ENCODE data around the gene SLC4A4. TPM values are rescaled to one million over a fixed set of nuclear protein-coding genes. Genes with fewer than 3 reads are reported as not detected.

SLC4A4 gene
- total and polyA plus RNA-seq, 10 of the 15 experiments (the other 5 are each of a cell fraction or from before 2014, with no cell fraction given) = 0.05 to 0.44 (median 0.18) TPM

DNA sequence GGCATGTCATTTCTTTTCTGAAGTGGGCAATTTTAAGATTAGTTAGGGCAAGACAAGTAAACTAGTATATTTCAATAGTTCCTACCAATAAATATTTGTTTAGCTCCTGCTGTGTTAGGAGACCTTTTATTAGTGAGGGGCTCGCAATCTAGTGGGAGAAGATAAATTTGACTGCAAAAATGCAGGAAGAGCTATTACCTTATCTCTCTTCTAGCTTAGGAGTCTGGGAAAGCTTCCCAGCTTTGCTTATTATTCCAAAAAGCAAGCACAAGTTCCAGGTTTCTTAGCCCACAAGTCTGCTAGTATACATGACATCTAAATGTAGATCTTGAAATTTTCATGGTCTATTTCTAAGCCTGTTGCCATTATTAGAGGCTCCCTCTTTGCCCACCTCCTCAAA, 254.0 kb downstream of the SLC4A4 start:
- in situ Hi-C loops (cut with MboI) (no loop called here), intact Hi-C loops (cut with micrococcal nuclease; ENCODE audit: unreplicated experiment) (no loop called here)
- RAD21 ChIA-PET (ENCODE audit: unreplicated experiment) = no interaction called here

DNA sequence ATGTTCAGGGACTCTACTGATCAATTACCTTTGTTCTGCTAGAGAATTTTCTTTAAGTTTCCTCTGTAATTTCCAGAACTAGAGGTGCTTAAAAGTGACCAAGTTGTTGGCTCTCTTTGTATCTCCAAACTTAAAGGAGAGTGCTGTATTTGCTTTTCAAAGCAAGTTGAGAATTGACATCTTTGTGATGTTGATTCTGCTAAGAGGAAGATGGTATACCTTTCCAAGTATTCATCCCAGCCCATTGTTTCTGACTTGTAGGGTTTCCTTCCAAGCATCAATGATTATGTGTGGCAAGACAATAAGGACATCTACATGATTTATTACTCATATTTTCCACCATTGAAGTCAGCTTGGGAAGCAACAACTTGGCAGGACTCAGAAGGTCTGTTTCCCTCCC, 254.5 kb downstream of the SLC4A4 start:
- Histone ChIP-seq H3K4me3 (no peak overlapping the region), H3K27me3 (replicated peaks in 1 of 2; ENCODE audit: control insufficient read depth in 2 of 2, insufficient read depth in 2 of 2, low read length in 1 of 2) (no peaks in the 10 kb centered on the region), H3K9me3 (replicated peaks; ENCODE audit: control insufficient read depth, insufficient read depth, low read length) (no peaks in the 10 kb centered on the region), H3K27ac (ENCODE audit: control insufficient read depth, insufficient read depth) (no peak overlapping the region), H3K4me1 (ENCODE audit: control insufficient read depth, insufficient read depth, low read length) (no peaks in the 10 kb centered on the region), H3K36me3 (ENCODE audit: control insufficient read depth in 2 of 2, insufficient read depth in 2 of 2, low read length in 1 of 2) (no peaks in the 10 kb centered on the region), H3K4me2 (ENCODE audit: control insufficient read depth, insufficient read depth) (no peak overlapping the region), H3K79me2 (ENCODE audit: control insufficient read depth, insufficient read depth, low read length) (no peaks in the 10 kb centered on the region), H3K9ac (ENCODE audit: control insufficient read depth, insufficient read depth, low read length) (no peak overlapping the region), H4K20me1 (ENCODE audit: control insufficient read depth, insufficient read depth) (no peaks in the 10 kb centered on the region), H2AFZ (ENCODE audit: control insufficient read depth, low read depth, low read length) (no peak overlapping the region)
- ATAC-seq = no peak
- ChIA-PET SMC1A (ENCODE audit: uncharacterized antibody, unreplicated experiment) (no interaction called here), RAD21 (ENCODE audit: unreplicated experiment) (no interaction called here), POLR2A (no interaction called here), CTCF (no interaction called here)
- in situ Hi-C loops (cut with MboI) = no loop called here
- FAIRE-seq = no peak
- intact Hi-C loops (cut with micrococcal nuclease; ENCODE audit: unreplicated experiment) = no loop called here
- DNase-seq (ENCODE audit: low read depth, low spot score) = no peak
- no peak for TF ChIP-seq RB1 (IDR thresholded peaks at IDR 0.05; ENCODE audit: borderline replicate concordance)
- TF ChIP-seq, protein P1, sequence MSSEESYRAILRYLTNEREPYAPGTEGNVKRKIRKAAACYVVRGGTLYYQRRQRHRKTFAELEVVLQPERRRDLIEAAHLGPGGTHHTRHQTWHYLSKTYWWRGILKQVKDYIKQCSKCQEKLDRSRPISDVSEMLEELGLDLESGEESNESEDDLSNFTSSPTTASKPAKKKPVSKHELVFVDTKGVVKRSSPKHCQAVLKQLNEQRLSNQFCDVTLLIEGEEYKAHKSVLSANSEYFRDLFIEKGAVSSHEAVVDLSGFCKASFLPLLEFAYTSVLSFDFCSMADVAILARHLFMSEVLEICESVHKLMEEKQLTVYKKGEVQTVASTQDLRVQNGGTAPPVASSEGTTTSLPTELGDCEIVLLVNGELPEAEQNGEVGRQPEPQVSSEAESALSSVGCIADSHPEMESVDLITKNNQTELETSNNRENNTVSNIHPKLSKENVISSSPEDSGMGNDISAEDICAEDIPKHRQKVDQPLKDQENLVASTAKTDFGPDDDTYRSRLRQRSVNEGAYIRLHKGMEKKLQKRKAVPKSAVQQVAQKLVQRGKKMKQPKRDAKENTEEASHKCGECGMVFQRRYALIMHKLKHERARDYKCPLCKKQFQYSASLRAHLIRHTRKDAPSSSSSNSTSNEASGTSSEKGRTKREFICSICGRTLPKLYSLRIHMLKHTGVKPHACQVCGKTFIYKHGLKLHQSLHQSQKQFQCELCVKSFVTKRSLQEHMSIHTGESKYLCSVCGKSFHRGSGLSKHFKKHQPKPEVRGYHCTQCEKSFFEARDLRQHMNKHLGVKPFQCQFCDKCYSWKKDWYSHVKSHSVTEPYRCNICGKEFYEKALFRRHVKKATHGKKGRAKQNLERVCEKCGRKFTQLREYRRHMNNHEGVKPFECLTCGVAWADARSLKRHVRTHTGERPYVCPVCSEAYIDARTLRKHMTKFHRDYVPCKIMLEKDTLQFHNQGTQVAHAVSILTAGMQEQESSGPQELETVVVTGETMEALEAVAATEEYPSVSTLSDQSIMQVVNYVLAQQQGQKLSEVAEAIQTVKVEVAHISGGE (CRISPR knock-in tag; IDR thresholded peaks at IDR 0.05) = no peak
- BruUV-seq (replicated peaks) = no TSS peak

More for the DNA sequence above, 254.0 kb downstream of the SLC4A4 start:
- ChIA-PET SMC1A (ENCODE audit: uncharacterized antibody, unreplicated experiment) (no interaction called here), CTCF (no interaction called here), POLR2A (no interaction called here)
- no peak for DNase-seq (ENCODE audit: low read depth, low spot score)
- ATAC-seq = no peak
- no peak overlapping the region for H3K4me2 ChIP-seq (ENCODE audit: control insufficient read depth, insufficient read depth)
- no peaks in the 10 kb centered on the region for H4K20me1 ChIP-seq (ENCODE audit: control insufficient read depth, insufficient read depth)
- WGBS (ENCODE audit: insufficient coverage, insufficient replicate concordance, low lambda C conversion rate, missing lambda C conversion rate) = 0% methylated on average over 1 of the region's 1 CpG
- H3K36me3 ChIP-seq (ENCODE audit: control insufficient read depth in 2 of 2, insufficient read depth in 2 of 2, low read length in 1 of 2) = no peaks in the 10 kb centered on the region
- TF ChIP-seq, protein P2, sequence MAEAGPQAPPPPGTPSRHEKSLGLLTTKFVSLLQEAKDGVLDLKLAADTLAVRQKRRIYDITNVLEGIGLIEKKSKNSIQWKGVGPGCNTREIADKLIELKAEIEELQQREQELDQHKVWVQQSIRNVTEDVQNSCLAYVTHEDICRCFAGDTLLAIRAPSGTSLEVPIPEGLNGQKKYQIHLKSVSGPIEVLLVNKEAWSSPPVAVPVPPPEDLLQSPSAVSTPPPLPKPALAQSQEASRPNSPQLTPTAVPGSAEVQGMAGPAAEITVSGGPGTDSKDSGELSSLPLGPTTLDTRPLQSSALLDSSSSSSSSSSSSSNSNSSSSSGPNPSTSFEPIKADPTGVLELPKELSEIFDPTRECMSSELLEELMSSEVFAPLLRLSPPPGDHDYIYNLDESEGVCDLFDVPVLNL (IDR thresholded peaks at IDR 0.05; ENCODE audit: low read depth, low read length) = no peak
- TF ChIP-seq RFX5 (IDR thresholded peaks at IDR 0.05; ENCODE audit: low read depth, low read length) = no peak
- H3K27ac ChIP-seq (ENCODE audit: control insufficient read depth, insufficient read depth) = no peak overlapping the region
- H2AFZ ChIP-seq (ENCODE audit: control insufficient read depth, low read depth, low read length) = no peak overlapping the region
- BruUV-seq (replicated peaks) = no TSS peak
- no peak overlapping the region for H3K4me3 ChIP-seq
- FAIRE-seq = no peak
- no peak overlapping the region for H3K9ac ChIP-seq (ENCODE audit: control insufficient read depth, insufficient read depth, low read length)
- H3K9me3 ChIP-seq (replicated peaks; ENCODE audit: control insufficient read depth, insufficient read depth, low read length) = no peaks in the 10 kb centered on the region
- H3K79me2 ChIP-seq (ENCODE audit: control insufficient read depth, insufficient read depth, low read length) = no peaks in the 10 kb centered on the region
- H3K27me3 ChIP-seq (replicated peaks in 1 of 2; ENCODE audit: control insufficient read depth in 2 of 2, insufficient read depth in 2 of 2, low read length in 1 of 2) = no peaks in the 10 kb centered on the region
- no peaks in the 10 kb centered on the region for H3K4me1 ChIP-seq (ENCODE audit: control insufficient read depth, insufficient read depth, low read length)

All from GM12878 (cell line).